ENCODE data around the gene AJAP1.

AJAP1 gene

DNA sequence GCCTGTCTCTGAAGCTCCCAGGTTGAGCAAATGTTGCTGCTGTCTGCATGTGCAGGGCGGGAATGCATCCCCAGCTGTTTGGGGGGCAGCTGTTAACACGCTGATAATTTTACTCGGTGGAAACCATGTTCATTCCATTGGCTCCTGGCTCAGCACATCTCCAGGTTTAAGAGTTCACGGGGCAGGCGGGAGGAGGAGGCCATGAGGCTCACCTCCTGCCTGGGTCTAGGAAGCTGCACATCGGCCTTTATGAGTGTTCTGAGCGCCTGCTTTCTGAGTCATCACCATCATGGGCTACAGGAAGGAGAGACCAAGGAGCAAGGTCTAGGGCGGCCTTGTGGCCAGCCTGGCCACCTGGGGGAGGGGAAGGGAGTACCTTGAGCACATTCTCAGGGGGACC, 29.7 kb downstream of the AJAP1 start:
- no peak for DNase-seq

DNA sequence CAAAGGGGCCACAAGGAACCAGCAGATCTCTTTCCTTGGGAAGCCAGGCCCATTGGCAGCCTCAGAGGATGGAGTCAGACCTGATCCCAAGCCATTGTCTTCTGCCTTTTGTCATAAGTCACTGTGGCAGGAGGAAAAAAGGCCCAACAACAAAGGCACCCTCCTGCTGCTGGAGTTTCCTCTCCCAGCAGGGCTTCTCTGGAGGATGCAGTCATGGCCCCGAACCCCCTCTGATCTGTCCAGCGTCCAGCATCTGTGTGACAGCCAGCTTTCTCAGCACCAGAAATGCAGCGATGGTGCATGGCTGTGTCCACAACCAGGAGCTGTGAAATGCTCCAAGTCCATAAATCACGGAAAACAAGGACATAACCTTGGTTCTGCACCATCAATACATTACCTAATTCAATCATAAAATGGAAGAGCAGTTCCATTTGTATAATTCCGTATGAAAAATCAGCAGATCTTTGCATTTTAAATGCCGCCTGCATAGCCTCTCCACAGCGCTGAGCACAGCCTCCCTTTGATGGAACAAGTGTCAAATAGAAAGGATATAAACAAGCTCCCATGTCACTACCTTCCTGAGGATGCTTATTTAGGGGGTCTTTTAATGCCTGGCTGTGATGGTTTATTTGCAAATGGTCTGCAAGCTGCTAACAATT, 30.6 kb downstream of the AJAP1 start:
- no peak for DNase-seq

GRCh38 chr1:4685523-4685865, 31.1 kb downstream of the AJAP1 start:
- DNase-seq, result no peak

GRCh38 chr1:4687943-4688342, 33.5 kb downstream of the AJAP1 start:
- DNase-seq, result no peak

DNA sequence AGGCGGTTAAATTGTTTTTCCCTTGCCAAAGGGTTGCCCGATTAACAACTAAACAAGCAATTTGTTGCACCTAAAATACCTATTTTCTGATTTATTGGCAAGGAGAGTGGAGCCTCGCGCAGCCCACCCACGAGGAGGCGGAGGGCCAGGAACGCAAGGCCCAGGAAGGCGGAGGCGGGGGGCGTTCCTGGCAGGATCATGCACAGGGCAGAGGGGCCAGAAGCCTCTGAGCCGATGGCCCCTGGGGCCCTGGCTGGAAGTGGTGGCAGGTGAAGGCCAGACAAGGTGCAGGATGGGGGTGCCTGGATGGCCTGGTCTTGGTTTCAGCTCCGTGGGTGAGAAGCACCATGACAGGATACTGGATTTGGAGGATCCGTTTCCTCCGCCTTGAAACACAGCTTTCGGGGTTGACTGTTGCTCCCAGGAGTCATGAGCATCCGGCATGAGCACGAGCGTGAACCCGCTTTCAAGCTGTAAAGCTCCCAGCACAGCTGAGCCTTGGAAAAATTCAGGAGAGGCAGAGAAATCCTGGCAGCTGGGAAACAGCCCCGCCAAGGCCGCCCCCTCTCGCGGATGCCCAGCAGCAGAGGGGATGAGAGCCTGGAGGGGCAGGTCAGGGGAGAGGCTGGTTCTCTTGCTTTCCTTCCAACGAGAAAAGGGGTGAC, 35.0 kb downstream of the AJAP1 start:
- no peak for DNase-seq

DNA sequence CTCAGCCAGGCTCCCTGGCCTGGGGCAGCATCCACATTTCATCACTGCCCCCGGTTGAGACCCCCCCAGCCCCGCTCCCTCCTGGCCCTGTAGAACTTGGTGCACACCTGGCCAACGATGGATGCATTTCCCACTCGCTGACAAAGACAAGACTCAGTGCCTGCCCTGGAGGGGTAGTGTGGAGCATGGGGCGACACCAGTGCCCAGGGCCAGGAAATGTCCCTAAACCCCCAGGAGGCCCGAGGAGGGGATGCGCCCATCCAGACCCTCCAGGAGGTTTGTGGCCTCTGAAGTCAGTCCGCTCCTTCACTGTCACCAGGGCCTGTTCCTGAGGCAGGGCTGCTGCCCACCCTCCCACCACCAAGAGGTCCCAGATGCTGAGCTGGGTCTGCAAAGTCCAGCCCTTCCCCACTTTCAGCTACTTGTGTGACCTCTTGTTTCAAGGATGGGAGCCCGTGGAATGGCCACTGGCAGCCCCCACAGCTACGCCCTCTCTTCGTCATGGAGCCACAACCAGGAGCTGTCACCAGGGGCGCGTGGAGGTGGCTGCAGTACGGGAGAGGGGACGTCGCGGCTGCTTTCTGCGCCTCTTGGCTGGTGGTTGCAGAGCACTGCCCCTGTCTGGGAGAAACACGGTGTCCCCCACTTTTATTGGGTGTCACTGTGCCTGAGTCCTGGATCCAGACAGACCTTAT, 35.7 kb downstream of the AJAP1 start:
- DNase-seq, result no peak

DNA sequence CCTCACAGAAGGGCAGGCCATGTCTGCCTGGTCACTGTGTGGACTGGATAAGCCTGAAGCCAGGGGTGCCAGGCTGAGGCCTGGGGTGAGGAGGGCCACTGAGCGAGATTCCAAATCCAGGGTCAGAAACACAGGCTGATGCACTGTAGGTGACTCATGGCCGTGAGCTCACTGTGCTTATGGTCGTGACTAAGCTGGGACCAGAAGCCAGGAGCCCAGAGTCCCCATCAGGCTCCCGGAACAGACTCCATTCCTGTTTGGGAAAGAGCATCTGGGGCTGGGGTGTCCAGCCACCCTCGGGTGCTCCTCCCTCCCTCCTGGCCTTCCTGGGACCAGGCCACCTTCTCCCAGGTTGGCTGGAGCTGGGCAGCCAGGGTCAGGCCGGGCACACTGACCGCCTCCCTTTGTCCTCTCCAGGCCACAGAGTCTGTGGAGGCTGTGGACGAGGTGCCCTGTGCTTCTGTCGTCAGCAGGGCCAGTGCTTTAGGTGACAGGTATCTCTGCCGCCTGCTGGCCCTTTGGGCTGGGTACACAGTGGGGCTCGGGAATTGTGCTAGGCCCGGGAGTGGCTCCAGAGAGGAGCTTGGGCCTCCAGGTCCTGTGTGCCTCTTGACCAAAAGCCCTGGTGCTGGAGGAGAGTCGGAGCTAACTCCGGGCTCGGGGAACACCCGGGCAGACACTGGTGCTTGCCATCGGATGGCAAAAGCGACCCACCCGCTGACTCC, 36.7 kb downstream of the AJAP1 start:
- DNase-seq, result no peak

DNA sequence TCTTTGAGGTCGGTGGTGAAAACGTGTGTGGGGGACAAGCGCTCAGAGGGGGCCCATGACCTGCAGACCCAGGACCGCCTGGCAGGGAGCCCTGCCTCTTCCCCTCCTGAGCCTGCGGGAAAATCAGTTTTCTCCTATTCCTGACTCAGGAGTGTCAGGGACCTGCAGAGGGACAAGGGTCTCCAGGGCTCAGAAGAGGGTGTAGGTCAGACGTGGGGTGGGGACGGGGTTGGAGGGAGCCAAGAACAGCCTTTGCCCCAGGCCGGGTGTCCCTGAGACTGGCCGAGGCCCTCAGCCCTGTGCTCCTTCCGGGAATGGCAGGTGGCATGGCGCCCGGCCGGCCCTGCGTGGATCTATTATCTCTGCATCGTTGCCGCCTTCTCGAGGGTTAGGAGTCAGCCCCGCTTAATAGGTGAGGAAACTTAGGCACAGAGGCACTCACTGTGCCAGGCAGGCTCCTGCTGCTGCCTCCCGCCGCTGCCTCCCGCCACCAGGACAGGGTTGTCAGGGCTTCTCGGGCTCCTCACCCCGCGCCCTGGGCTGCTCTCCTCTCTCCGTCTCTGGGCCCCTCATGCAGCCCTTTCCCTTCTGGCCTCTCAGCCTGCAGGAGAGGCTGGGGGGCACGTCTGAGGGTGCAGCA, 37.5 kb downstream of the AJAP1 start:
- no peak for DNase-seq

- DNase-seq, result no peak
Observed at GRCh38 chr1:4692437-4692836, 38.0 kb downstream of the AJAP1 start.

DNA sequence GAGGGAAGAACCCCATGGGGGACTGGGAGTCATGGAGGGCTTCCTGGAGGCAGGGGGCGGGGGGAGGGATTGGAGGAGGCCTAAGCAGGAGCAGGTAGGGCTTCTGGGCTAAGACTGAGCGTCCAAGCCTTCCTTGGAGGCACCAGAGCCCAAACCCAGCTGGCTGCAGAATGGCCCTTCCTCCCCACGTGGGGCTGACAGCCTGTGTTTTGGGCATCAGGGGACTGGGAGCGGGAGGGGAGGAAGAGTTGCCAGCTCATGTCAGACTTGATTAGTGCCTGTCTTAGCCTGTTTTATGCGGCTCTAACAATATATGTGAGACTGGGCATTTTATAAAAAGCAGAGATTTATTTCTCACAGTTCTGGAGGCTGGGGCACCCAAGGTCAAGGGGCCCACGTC, 38.9 kb downstream of the AJAP1 start:
- no peak for DNase-seq

- DNase-seq, result no peak
Observed at GRCh38 chr1:4693891-4694290, 39.5 kb downstream of the AJAP1 start.

DNA sequence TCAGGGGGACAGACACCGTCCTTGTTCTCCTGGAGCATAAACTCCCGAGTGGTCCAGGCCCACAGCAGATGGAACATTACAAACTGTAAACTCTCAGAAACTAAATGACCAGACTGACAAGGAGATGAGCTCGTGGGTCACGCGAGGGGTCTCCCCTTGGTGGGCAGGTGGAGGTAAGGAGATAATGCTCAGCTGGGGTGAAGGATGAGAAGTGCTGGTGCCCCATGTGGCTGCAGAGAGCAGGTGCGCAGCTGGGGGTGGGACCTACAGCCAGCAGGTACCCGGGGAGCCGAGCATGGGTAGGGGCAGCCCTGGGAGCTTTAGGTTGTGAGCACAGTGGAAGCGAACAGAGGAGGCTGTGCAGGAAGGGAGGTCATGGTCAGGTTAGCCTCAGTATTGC, 40.1 kb downstream of the AJAP1 start:
- DNase-seq, result no peak

GRCh38 chr1:4695241-4695640, 40.8 kb downstream of the AJAP1 start:
- DNase-seq, result no peak

- DNase-seq, result no peak
Observed at GRCh38 chr1:4696161-4696745, 41.8 kb downstream of the AJAP1 start.

DNA sequence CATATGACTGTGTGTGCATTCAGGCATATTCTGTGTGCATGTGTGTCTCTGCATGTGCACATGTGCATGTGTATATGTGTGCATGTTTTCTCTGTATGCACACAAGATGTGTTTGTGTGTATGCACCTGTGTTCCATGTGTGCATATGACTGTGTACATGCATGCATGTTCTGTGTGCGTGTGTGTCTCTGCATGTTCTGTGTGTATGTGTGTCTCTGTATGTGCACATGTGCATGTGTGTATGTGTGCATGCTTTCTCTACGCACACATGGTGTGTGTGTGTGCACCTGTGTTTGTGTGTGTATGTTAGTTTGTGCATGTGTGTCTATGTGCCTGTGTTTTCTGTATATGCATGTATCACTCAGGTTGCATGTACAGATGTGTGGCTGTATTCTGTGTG, 42.3 kb downstream of the AJAP1 start:
- DNase-seq, result no peak

DNA sequence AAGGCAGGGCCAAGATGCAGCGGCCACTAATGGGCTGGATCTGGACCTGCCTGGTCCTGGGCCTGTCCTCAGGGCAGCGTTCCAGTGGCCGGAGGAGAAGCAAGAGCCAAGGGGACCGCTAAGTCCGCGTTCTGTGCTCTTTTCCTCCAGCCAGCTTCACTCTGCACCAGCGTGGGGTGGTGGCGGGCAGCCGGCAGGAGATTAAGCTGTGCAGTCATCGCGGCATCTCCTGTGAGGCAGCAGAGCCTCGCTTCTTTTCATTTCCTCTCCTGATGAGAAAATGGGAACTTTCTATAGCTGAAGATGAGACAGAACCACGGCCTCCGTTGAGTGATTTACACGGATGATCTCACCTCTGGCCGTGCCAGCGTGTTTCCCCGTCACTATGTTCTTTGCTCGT, 43.4 kb downstream of the AJAP1 start:
- DNase-seq, result no peak

DNA sequence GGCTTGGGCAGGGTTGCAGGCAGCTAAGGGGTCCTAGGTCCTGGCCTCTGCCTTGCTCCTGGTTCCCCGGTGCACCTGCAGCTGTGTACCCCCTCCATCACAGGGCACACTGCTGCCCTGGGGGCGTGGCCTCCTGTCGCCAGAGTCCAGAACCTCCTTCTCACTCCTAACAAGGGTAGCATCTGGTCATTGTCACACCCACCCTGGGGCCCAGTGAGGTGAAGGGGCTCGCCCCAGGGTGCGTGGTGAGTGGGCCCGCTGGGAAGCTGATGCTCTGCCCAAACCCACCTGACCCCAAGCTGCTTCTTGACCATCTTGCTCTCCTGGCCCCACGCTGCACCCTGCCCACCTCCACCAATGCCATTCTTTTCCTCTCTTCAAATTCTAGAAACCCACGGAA, 44.5 kb downstream of the AJAP1 start:
- DNase-seq, result no peak

- DNase-seq, result no peak
Observed at GRCh38 chr1:4699376-4700301, 45.2 kb downstream of the AJAP1 start.

DNA sequence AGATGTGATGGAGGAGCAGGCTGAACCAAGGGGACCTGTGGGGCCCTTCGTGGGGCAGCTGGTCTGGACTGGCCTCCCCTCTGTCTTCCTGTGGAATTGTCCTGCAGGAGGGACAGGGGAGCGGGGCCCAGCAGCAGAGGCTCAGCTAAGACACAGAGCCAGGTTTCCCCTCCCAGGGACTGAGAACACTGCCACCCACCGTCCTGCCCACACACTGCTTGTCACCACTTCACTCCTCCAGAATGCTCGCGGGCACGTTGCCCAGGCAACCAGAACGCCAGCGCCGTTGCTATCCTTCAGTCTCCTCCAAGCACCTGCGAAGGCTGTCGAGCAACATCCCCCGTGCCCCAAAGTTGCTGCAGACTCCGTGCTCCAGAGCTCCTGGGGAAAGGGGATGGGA, 46.4 kb downstream of the AJAP1 start:
- no peak for DNase-seq

DNA sequence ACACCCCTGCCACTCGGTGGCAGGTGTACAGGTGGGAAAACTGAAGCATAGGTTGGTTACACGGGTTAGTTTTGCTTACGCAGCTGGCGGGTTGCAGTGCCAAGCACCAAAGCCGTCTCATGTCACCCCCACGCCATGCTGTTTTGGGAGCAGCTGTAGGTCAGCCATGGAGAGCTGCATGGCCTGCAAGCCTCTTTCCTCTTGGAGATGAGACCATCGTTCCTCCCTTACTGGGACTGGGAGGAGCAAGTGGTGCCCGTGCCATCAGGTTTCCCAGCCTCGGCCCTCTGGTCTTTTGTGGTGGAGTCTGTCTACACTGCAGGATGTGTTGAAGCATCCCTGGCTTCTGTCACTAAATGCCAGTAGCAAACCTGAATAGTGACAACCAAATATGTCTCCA, 46.9 kb downstream of the AJAP1 start:
- DNase-seq, result no peak

GRCh38 chr1:4702464-4702863, 48.1 kb downstream of the AJAP1 start:
- DNase-seq, result no peak

DNA sequence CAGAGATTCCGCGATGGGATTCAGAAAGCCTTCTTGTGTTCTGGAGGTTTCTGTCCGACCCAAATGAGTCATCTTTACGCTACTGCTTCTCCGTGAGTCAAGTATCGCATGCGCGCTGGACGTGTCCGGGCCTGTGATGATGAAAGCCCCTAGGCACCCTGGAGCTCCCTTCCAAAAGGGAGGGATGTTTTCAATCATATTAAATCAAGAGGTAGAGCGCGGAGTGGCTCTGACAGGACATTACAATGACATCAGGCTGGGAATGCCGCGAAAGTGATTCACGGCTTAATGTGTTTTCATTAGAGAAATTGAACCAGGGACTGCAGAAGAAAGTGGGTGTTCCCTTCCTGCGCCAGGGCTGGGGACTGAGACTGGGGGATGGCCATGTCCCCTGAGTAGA, 48.5 kb downstream of the AJAP1 start:
- DNase-seq, result no peak
